Measurements from ENCODE around the gene AFDN. TPM values are rescaled to one million over a fixed set of nuclear protein-coding genes. Genes with fewer than 3 reads are reported as not detected.
A peak's percentile ranks its signal among the peaks of the same experiment; 100 is the strongest.

The AFDN gene
- total and polyA plus RNA-seq, 2 of the 8 experiments (the other 6 are each of a cell fraction or from before 2014, with no cell fraction given) = 53.4 to 192 TPM

GRCh38 chr6:167851370-167851952 lies 24.8 kb downstream of the AFDN start:
- Histone ChIP-seq H3K36me3 (ENCODE audit: control insufficient read depth in 2 of 4, insufficient read depth in 4 of 4, low read length in 3 of 4) (no peaks in the 10 kb centered on the region), H3K14ac (ENCODE audit: insufficient read length) (no peak overlapping the region), H3K56ac (replicated peaks; ENCODE audit: insufficient read length, low read depth, low read length) (no peak overlapping the region), H3K4me1 (replicated peaks in 1 of 4; ENCODE audit: control insufficient read depth in 3 of 4, insufficient read depth in 4 of 4, low read length in 3 of 4) (peaks cover 0 to 25% (median 10%) of the 10 kb centered on the region in 4 experiments; a peak in 5 of 7 replicates), H2AFZ (ENCODE audit: low read length) (no peak overlapping the region), H3K27me3 (replicated peaks in 1 of 4; ENCODE audit: control insufficient read depth in 3 of 4, extremely low read depth in 1 of 4, insufficient read depth in 3 of 4, low read length in 3 of 4) (no peaks in the 10 kb centered on the region), H3K23ac (ENCODE audit: insufficient read length) (no peak overlapping the region), H3K23me2 (ENCODE audit: low read depth, low read length) (no peaks in the 10 kb centered on the region), H4K8ac (ENCODE audit: extremely low read depth, insufficient read depth, low read length) (no peak overlapping the region), H4K20me1 (replicated peaks in 1 of 2; ENCODE audit: control insufficient read depth in 1 of 2, insufficient read depth in 2 of 2, low read length in 2 of 2) (peaks cover 0 to 13% of the 10 kb centered on the region in 2 experiments), H3K27ac (ENCODE audit: low read depth, low read length) (no peak overlapping the region), H3K79me1 (ENCODE audit: low read depth, low read length) (0 out of 2 replicates have a peak, but pooled peaks cover 3% of the 10 kb centered on the region), H3K9ac (replicated peaks in 1 of 4; ENCODE audit: extremely low read depth in 1 of 4, low read depth in 3 of 4, low read length in 3 of 4) (no peak overlapping the region; a peak in 1 of 7 replicates), H3K4me2 (ENCODE audit: insufficient read depth in 1 of 2, low read depth in 2 of 2, low read length in 2 of 2) (0 out of 4 replicates have a peak overlapping the region, but pooled peaks of 1 of the 2 experiments have one; percentile 12), H3K18ac (ENCODE audit: extremely low read depth, low read length) (no peak overlapping the region), H3K4me3 (ENCODE audit: extremely low read depth in 1 of 4, insufficient read depth in 2 of 4, low read depth in 3 of 4, low read length in 4 of 4) (no peak overlapping the region), H4K5ac (ENCODE audit: insufficient read length, low read depth, low read length) (no peak overlapping the region), H2BK20ac (ENCODE audit: low read length) (no peak overlapping the region), H2BK12ac (ENCODE audit: low read depth, low read length) (no peak overlapping the region; the same call in 1 of the 2 replicates), H3K79me2 (ENCODE audit: control insufficient read depth in 1 of 2, insufficient read depth in 2 of 2, low read length in 2 of 2) (peaks cover 30 to 100% of the 10 kb centered on the region in 2 experiments; a peak in 3 of 4 replicates), H3K9me3 (ENCODE audit: insufficient read depth in 2 of 2, low read depth in 1 of 2, low read length in 1 of 2) (no peaks in the 10 kb centered on the region), H2BK15ac (ENCODE audit: low read length) (no peak overlapping the region), H3K4ac (replicated peaks; ENCODE audit: insufficient read length, low read depth, low read length) (no peak overlapping the region), H2AK5ac (ENCODE audit: low read depth, low read length) (no peak overlapping the region; the same call in 1 of the 2 replicates), H4K91ac (replicated peaks; ENCODE audit: insufficient read length, low read length) (no peak overlapping the region), H2BK120ac (replicated peaks; ENCODE audit: low read depth, low read length) (no peak overlapping the region), H2BK5ac (ENCODE audit: low read depth, low read length) (no peak overlapping the region)
- CTCF ChIA-PET (ENCODE audit: partially characterized antibody) = interaction anchor here (1.3 kb wide), 1 partner anchor 15 kb away, joined by 3 read pairs; no protein-coding TSS in a partner anchor
- no peak for FAIRE-seq
- POLR2A ChIA-PET (ENCODE audit: partially characterized antibody) = no interaction called here
- 90% methylated on average over 2 of the region's 2 CpGs; no CpG with 5 or more reads in 1 of the 2 experiments for WGBS, 2 experiments (ENCODE audit: extremely low coverage in 1 of 2, insufficient coverage in 1 of 2, insufficient read length in 1 of 2, insufficient replicate concordance in 2 of 2, low coverage in 1 of 2, low lambda C conversion rate in 2 of 2, missing lambda C conversion rate in 1 of 2)
- DNase-seq (ENCODE audit: low read depth in 1 of 2, low spot score in 2 of 2) = no peak

All from H1 (cell line).